T-helper 22 cell (primary cell): ENCODE data around the gene MRPL22.
"Not testable (repeated sequence)": the region's sequence is repeated elsewhere in the genome, so short reads cannot be mapped to it uniquely, and the experiment has no call there.

Experiments
- DNase-seq: peaks from one replicate; pipeline ENCODE4 v3.0.0-alpha.2; 2020; ENCODE audit warnings: low read depth

Gene MRPL22

DNA sequence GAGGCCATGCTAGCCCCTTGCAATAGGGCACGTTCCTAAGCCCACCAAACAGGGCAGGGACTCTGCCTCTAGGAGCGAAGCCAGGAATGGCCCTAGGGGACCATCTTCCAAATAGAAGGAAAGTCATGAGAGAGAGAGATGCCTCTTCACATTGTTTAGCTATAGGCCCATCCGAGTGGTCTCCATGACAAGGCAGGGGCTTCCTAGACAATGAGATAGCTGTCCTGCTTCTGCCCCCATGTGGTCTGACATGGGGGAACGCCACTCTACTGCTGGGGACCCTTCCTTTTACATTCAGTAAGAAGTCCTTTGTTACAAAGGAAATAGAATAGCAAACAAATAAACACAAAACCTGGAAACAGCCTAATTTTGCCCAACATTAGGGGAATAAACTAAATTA is 54.8 kb downstream of the MRPL22 start:
- no peak for DNase-seq

DNA sequence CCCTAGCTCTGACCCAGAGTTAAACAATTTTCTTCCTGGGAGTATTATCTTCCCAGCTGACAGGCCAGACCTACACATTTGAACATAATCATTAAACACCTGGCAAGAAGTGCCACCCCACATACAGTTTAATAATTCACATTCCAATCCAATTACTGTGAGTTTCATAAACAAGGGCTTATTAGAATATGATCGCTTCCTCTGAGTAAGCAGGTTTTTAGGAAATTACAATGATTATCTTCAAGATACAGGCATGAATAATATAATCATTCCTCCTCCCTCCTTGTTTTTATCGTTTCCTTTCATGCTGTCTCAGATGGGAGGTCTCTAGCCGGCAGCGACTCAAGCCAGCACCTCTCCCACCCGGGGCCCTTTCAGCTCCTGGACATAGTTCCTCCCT is 56.9 kb downstream of the MRPL22 start:
- DNase-seq = no peak

DNA sequence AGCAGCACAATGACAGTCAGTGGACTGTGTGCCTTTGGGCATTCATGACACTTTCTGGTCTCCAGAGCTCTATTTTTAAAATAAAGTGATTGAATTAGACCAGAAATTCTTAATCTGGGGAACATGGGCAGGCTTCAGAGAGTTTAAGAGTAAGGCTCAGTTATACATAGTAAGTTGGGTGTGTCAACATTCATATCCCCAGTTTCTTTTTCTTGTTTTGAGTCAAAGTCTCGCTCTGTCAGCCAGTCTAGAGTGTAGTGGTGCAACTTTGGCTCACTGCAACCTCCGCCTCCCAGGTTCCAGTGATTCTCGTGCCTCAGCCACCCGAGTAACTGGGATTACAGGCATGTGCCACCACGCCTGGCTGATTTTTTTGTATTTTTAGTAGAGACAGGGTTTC is 59.0 kb downstream of the MRPL22 start:
- DNase-seq = no peak

DNA sequence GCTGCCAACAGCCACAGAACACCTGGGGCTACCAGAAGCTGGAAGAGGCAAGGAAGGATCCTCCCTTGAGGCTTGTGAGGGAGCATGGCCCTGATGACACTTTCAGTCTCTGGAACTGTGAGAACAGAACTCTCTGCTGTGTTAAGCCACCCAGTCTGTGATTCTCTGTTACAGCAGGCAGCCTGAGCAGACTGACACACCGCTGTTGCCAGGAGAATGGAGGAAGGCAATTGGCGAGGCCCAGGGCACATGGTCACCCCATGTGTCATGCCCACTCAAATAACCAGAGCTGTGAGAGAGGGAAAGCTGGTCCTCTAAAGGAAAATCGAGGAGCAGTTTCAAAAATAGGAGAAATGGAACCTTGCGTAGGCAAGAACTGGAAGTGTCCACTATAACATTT is 60.6 kb downstream of the MRPL22 start:
- no peak for DNase-seq

DNA sequence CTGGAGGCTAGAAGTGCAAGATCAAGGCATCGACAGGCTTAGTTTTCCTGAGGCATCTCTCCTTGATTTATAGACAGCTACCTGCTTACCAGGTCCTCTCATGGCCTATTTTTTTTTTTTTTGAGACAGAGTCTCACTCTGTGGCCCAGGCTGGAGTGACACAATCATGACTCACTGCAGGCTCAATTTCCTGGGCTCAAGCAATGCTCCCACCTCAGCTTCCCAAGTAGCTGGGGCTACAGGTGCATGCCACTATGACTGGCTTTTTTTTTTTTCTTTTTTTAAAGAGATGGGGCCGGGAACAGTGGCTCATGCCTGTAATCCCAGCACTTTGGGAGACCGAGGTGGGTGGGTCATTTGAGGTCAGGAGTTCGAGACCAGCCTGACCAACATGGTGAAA is 61.8 kb downstream of the MRPL22 start:
- DNase-seq = not testable (repeated sequence)

DNA sequence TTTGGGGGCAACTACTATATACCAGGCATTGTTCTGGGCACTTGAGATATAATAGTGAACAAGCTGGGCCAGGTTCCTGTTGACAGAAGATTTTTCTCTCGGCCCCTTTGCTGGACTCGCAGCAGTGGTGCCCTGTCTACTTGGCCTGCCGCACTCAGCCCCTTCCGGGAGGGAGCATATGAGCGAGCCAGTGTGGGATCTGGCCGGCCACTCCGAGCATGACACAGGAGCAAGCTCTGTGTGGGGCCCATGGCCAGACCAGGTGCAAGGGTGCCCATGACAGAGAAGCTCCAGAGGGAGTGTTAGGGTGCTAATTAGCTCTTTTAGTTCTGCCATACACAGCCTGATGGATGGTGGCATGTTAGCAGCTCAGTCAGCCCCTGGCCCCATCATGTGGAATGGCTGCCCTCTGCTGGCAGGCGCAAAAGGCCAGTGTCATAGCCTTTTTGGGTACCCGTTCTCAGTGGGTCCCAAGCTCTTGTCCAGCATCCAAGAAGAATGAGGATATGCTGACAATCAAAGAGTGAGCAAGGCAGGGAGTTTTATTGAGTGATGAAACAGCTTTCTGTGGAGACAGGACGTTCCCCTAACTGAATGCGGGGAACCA is 63.4 kb downstream of the MRPL22 start:
- no peak for DNase-seq

DNA sequence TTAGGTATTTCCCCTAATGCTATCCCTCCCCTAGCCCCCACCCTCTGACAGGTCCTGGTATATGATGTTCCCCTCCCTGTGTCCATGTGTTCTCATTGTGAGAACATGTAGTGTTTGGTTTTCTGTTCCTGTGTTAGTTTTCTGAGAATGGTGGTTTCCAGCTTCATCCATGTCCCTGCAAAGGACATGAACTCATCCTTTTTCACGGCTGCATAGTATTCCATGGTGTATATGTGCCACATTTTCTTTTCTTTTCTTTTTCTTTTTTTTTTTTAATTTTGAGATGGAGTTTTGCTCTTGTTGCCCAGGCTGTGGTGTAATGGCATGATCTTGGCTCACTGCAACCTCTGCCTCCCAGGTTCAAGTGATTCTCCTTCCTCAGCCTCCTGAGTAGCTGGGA is 65.4 kb downstream of the MRPL22 start:
- not testable (repeated sequence) for DNase-seq

DNA sequence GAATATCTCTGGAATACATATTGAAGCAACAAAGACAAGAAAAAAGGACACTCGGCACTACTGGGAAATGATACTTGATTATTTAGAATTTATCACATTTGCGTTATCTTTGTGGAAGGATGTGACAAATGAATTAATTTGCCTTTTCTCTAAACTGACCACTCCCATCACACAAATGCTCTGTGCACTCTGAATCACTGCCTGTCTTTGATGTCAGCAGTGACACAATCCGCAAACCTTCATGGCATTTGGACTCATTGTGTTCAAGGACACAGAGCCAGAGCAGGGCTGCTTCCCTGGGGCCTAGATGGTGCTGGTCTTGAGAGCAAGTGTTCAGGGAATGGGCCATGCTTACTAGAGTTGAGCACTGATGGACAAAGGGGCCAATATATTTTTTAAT is 67.8 kb downstream of the MRPL22 start:
- no peak for DNase-seq

DNA sequence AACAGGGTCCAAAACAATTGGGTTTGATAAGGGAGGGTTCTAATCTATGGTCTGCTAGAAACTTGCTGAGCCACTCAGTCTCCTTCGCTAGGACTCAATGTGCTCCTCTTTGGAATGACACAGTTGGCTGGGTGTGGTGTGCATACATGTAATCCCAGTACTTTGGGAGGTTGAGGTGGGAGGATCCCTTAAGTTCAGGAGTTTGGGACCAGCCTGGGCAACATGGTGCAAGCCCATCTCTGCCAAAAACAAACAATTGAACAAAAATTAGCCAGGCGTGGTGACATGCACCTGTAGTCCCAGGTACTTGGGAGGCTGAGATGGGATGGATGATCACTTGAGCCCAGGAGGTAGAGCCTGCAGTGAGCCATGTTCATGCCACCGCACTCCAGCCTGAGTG is 70.0 kb downstream of the MRPL22 start:
- no peak for DNase-seq

DNA sequence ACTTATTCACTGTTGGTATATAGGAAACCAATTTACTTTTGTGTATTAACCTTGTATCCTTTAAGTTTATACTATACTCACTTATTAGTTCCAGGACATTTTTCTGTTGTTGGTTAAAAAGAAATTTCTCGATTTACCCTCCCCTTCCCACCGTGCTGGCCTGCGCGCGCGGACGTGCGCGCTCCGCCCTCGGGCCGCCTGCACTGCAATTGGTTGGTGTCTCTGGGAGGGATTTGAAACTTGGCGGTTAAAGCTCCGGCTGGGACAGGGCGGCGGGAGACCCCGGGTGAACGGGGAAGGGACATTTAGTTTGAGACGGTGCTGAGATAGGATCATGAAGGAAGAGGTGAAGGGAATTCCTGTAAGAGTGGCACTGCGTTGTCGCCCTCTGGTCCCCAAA is 72.7 kb downstream of the MRPL22 start, which contains the start of gene KIF4B:
Gene KIF4B (plus strand): TSS at position 230 of the 400 bp plus-strand sequence. CDS start 105 bp downstream, at position 335.
- DNase-seq = no peak

DNA sequence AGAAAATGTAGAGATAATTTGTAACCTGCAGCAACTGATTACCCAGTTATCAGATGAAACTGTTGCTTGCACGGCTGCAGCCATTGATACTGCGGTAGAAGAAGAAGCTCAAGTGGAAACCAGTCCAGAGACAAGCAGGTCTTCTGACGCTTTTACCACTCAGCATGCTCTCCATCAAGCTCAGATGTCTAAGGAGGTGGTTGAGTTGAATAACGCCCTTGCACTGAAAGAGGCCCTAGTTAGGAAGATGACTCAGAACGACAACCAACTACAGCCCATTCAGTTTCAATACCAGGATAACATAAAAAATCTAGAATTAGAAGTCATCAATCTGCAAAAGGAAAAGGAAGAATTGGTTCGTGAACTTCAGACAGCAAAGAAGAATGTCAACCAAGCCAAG is 74.4 kb downstream of the MRPL22 start:
- no peak for DNase-seq

DNA sequence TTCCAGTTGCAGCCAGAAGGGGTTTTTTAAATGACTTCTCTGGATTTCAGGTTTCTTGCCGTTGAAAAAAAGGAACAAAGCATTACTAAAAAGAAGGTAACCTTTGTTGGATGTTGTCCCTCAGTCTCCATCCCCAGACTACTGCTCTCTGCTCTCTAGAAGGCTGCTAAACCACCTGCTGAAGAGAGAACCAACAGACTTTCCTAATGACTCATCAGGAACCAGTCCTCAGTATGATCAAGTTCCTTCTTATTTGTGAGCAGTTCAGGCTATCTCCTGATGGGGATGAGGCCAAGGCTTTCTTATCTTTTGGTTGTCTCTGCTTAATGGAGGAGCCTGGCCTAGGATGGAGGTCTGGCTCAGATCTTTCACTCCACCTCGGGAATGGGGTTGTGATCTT is 76.7 kb downstream of the MRPL22 start:
- no peak for DNase-seq
